Peyer's patch (tissue), 4 donors: ENCODE data around the gene RASD1.
"Not testable (repeated sequence)": the region's sequence is repeated elsewhere in the genome, so short reads cannot be mapped to it uniquely, and the experiment has no call there.

Experiments
- POLR2A ChIP-seq, 2 donors: fragments of 450-650 bp; IDR thresholded peaks; one replicate each; pipeline ENCODE4 v1.5.1; 2017; ENCODE audit warnings: antibody characterized with exemption in 2 of 2, mild to moderate bottlenecking in 2 of 2, moderate library complexity in 2 of 2
- TF ChIP-seq, protein P1 (sequence below), 6 experiments: fragments of 450-650 bp in 4 of 6; fragments of 200-600 bp in 2 of 6; sonication (generic) in 1 of 6; IDR thresholded peaks; one replicate each; pipeline ENCODE4 v1.5.1; 2017 to 2019; ENCODE audit warnings: antibody characterized with exemption in 6 of 6, mild to moderate bottlenecking in 3 of 6, moderate library complexity in 1 of 6

GRCh38 chr17:17454700-17455099 is 41.5 kb downstream of the RASD1 start:
- TF ChIP-seq, protein P1, sequence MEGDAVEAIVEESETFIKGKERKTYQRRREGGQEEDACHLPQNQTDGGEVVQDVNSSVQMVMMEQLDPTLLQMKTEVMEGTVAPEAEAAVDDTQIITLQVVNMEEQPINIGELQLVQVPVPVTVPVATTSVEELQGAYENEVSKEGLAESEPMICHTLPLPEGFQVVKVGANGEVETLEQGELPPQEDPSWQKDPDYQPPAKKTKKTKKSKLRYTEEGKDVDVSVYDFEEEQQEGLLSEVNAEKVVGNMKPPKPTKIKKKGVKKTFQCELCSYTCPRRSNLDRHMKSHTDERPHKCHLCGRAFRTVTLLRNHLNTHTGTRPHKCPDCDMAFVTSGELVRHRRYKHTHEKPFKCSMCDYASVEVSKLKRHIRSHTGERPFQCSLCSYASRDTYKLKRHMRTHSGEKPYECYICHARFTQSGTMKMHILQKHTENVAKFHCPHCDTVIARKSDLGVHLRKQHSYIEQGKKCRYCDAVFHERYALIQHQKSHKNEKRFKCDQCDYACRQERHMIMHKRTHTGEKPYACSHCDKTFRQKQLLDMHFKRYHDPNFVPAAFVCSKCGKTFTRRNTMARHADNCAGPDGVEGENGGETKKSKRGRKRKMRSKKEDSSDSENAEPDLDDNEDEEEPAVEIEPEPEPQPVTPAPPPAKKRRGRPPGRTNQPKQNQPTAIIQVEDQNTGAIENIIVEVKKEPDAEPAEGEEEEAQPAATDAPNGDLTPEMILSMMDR (IDR thresholded peaks at IDR 0.05), result not testable (repeated sequence)
- not testable (repeated sequence) for TF ChIP-seq POLR2A (IDR thresholded peaks at IDR 0.05)
